Mesenchymal stem cell (in vitro differentiated cells and primary cell): ENCODE results near the gene UBE2E2.

Experiments used
- DNase-seq: peaks from one replicate; pipeline ENCODE4 v3.0.0-alpha.2; 2013
- H2AFZ ChIP-seq: one replicate; pipeline ENCODE4 v1.6.1; 2013; ENCODE audit warnings: low read depth, mild to moderate bottlenecking, control low read depth, inconsistent platforms, low read length, moderate library complexity
- H2AK5ac ChIP-seq: 2 replicates; pipeline ENCODE4 v1.6.1; 2013; ENCODE audit warnings: low read length, moderate library complexity, mild to moderate bottlenecking, inconsistent platforms; ENCODE audit not compliant: severe bottlenecking
- H2BK120ac ChIP-seq: one replicate; pipeline ENCODE4 v1.6.1; 2013; ENCODE audit warnings: low read depth, mild to moderate bottlenecking, inconsistent platforms, low read length, moderate library complexity
- H2BK12ac ChIP-seq, 2 experiments: one replicate each; pipeline ENCODE4 v1.6.1; 2013; ENCODE audit warnings: inconsistent platforms in 2 of 2, low read length in 2 of 2, mild to moderate bottlenecking in 2 of 2, moderate library complexity in 2 of 2, control low read depth in 1 of 2
- H2BK15ac ChIP-seq: one replicate; pipeline ENCODE4 v1.6.1; 2013; ENCODE audit warnings: mild to moderate bottlenecking, low read depth, inconsistent platforms; ENCODE audit not compliant: poor library complexity, severe bottlenecking
- H2BK5ac ChIP-seq: 2 replicates; pipeline ENCODE4 v1.6.1; 2013; ENCODE audit warnings: low read depth, mild to moderate bottlenecking, low read length, control low read depth, inconsistent platforms; ENCODE audit not compliant: poor library complexity, severe bottlenecking
- H3K14ac ChIP-seq, 2 experiments: one replicate each; pipeline ENCODE4 v1.6.1; 2013; ENCODE audit warnings: inconsistent platforms in 2 of 2, low read length in 2 of 2, control low read depth in 1 of 2, mild to moderate bottlenecking in 1 of 2, moderate library complexity in 1 of 2
- H3K18ac ChIP-seq, 2 experiments: one replicate each; pipeline ENCODE4 v1.6.1; 2013; ENCODE audit warnings: inconsistent platforms in 2 of 2, low read length in 2 of 2, control low read depth in 1 of 2, low read depth in 1 of 2, mild to moderate bottlenecking in 1 of 2
- H3K23ac ChIP-seq, 2 experiments: one replicate each; pipeline ENCODE4 v1.6.1; 2013; ENCODE audit warnings: inconsistent platforms in 2 of 2, low read length in 2 of 2, mild to moderate bottlenecking in 2 of 2, moderate library complexity in 2 of 2, control low read depth in 1 of 2
- H3K27ac ChIP-seq: 2 replicates; pipeline ENCODE4 v1.5.1; 2013; ENCODE audit warnings: mild to moderate bottlenecking, moderate library complexity, low read length, control low read depth, inconsistent platforms; ENCODE audit not compliant: poor library complexity, severe bottlenecking
- H3K27me3 ChIP-seq, 2 experiments: 2 replicates each; pipeline versions ENCODE4 v1.6.1 to v1.7.0; 2013; ENCODE audit warnings: low read length in 2 of 2, mild to moderate bottlenecking in 2 of 2, moderate library complexity in 2 of 2, control low read depth in 1 of 2, inconsistent platforms in 1 of 2; ENCODE audit not compliant: control insufficient read depth in 1 of 2, insufficient read depth in 1 of 2
- H3K36me3 ChIP-seq, 2 experiments: 2 replicates each; pipeline versions ENCODE4 v1.6.1 to v1.7.0; 2013; ENCODE audit warnings: low read length in 2 of 2, control low read depth in 1 of 2, inconsistent platforms in 1 of 2, low read depth in 1 of 2, mild to moderate bottlenecking in 1 of 2; ENCODE audit not compliant: insufficient read depth in 2 of 2, control insufficient read depth in 1 of 2
- H3K4ac ChIP-seq, 2 experiments: one replicate each; pipeline ENCODE4 v1.6.1; 2013; ENCODE audit warnings: inconsistent platforms in 2 of 2, low read length in 2 of 2, mild to moderate bottlenecking in 2 of 2, moderate library complexity in 2 of 2, control low read depth in 1 of 2, low read depth in 1 of 2
- H3K4me1 ChIP-seq: 2 replicates; pipeline ENCODE4 v1.6.1; 2013; ENCODE audit warnings: low read depth, low read length, control low read depth; ENCODE audit not compliant: control insufficient read depth, insufficient read depth
- H3K4me2 ChIP-seq: 2 replicates; pipeline ENCODE4 v1.6.1; 2013; ENCODE audit warnings: low read length, mild to moderate bottlenecking, inconsistent platforms; ENCODE audit not compliant: poor library complexity, severe bottlenecking
- H3K4me3 ChIP-seq, 2 experiments: 2 replicates each; pipeline versions ENCODE4 v1.5.1 to v1.7.0; 2013; ENCODE audit warnings: low read length in 2 of 2, mild to moderate bottlenecking in 2 of 2, control low read depth in 1 of 2, low read depth in 1 of 2; ENCODE audit not compliant: insufficient read depth in 1 of 2
- H3K79me1 ChIP-seq: replicated peaks from 2 replicates; pipeline ENCODE4 v1.6.1; 2013; ENCODE audit warnings: mild to moderate bottlenecking, control low read depth, low read length, inconsistent platforms; ENCODE audit not compliant: poor library complexity, severe bottlenecking
- H3K9ac ChIP-seq: 2 replicates; pipeline ENCODE4 v1.7.0; 2013; ENCODE audit warnings: mild to moderate bottlenecking, low read length, moderate library complexity
- H3K9me3 ChIP-seq: 2 replicates; pipeline ENCODE4 v1.7.0; 2013; ENCODE audit warnings: mild to moderate bottlenecking, low read length; ENCODE audit not compliant: control insufficient read depth
- H4K8ac ChIP-seq: one replicate; pipeline ENCODE4 v1.6.1; 2013; ENCODE audit warnings: inconsistent platforms, mild to moderate bottlenecking, low read length, moderate library complexity
- H4K91ac ChIP-seq: one replicate; pipeline ENCODE4 v1.6.1; 2013; ENCODE audit warnings: mild to moderate bottlenecking, low read length, inconsistent platforms
- WGBS: methylation state at CpG from one replicate; pipeline ENCODE4 v1.1.7; 2013; ENCODE audit warnings: mixed read lengths; 5-methylcytosine and 5-hydroxymethylcytosine counted together

Gene UBE2E2

DNA sequence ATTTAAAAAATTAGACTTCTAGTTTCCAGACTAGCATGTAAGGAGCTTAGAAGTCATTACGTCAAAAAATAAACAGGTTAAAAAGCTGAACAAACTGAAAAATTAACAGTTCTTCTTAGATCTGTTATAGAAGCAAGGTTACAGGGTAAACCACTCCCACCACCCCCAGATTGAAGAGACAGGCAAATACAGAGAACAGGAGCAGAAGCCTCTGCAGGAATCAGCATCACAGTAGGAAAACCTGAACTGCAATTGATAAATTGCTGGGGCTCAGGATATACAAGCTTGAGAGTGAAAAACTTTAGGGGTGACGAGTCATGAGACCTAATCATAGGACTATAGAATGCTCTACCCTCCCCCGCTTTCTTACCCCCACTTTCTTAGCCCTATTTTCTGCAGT lies 222.3 kb downstream of the UBE2E2 start:
- H3K9ac ChIP-seq, result no peak overlapping the region
- H3K4me1 ChIP-seq, result no peaks in the 10 kb centered on the region
- no peak overlapping the region for H3K4ac ChIP-seq
- H2BK12ac ChIP-seq, result no peak overlapping the region
- H3K36me3 ChIP-seq, result no peaks in the 10 kb centered on the region
- peaks cover 9% of the 10 kb centered on the region for H3K79me1 ChIP-seq
- H3K9me3 ChIP-seq, result no peaks in the 10 kb centered on the region
- no peak for DNase-seq
- H2AFZ ChIP-seq, result no peak overlapping the region
- no peak overlapping the region for H2BK5ac ChIP-seq
- no peak overlapping the region for H3K4me3 ChIP-seq
- H2AK5ac ChIP-seq, result no peak overlapping the region
- H3K18ac ChIP-seq, result no peak overlapping the region
- H3K27ac ChIP-seq, result no peak overlapping the region
- H2BK15ac ChIP-seq, result no peak overlapping the region
- H3K14ac ChIP-seq, result no peak overlapping the region
- H2BK120ac ChIP-seq, result peak overlapping the region; percentile 19
- no peak overlapping the region for H4K8ac ChIP-seq
- no peak overlapping the region for H4K91ac ChIP-seq
- H3K23ac ChIP-seq, result no peak overlapping the region
- no peaks in the 10 kb centered on the region for H3K27me3 ChIP-seq
- no peak overlapping the region for H3K4me2 ChIP-seq
- WGBS, result 97% methylated on average over 3 of the region's 3 CpGs

DNA sequence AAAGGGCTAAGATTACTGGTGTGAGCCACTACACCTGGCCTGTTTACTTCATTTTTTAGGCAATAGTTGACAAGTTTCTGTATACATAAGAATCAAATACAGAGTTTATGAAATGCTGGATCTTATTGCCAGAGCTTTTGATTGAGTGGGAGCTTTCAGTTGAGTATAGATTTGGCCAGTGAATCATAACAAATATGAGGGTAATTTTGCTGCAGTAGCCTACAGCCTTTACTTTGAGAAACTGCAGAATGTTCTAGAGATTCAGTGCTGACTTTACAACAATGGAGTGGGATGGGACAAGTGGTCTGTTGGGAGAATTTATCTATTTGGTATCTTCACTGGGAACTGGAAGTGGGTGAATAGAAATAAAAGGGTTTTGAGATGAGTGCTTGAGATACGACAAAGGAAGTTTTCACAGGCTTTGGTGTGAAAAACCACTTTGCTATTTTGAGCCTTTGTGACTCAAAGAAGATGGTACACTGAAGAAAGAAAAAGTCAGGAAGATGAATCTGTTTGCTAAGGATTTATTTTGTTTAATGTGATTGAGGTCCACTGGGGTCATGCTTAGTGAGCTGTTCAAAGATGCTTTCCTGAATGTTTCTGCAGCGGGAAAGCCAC lies 227.8 kb downstream of the UBE2E2 start:
- Histone ChIP-seq H2BK120ac (no peak overlapping the region), H3K79me1 (peaks cover 9% of the 10 kb centered on the region), H3K4ac (no peak overlapping the region), H3K9me3 (no peaks in the 10 kb centered on the region), H2BK5ac (no peak overlapping the region), H4K91ac (no peak overlapping the region), H3K4me1 (peaks cover 2% of the 10 kb centered on the region), H3K18ac (no peak overlapping the region), H3K4me2 (no peak overlapping the region), H3K14ac (no peak overlapping the region), H2BK15ac (no peak overlapping the region), H2AFZ (no peak overlapping the region), H3K27ac (no peak overlapping the region), H4K8ac (no peak overlapping the region), H3K4me3 (no peak overlapping the region), H2AK5ac (no peak overlapping the region), H2BK12ac (no peak overlapping the region), H3K23ac (no peak overlapping the region), H3K36me3 (no peaks in the 10 kb centered on the region), H3K27me3 (no peaks in the 10 kb centered on the region), H3K9ac (no peak overlapping the region)
- 40% methylated on average over 2 of the region's 2 CpGs for WGBS
- no peak for DNase-seq

DNA sequence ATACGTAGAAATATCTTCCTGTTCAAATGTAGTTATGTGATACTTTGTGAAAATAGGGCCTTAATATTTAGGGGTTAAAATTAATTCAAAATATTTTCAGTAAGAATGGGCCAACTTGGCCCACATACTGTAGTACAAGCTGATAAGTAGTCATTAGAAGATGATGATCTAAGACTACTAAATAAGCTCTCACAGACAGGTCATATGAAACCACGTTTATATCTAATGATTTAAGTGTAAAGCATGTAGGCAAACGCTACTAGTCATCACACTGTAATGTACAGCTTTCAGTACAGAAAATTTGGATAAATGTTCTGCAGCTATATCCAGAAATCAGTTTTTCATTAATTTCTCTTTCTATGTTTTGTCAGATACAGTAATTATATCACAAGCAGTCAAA lies 228.6 kb downstream of the UBE2E2 start:
- H3K18ac ChIP-seq, result no peak overlapping the region
- no peak overlapping the region for H2BK120ac ChIP-seq
- no peak overlapping the region for H2AK5ac ChIP-seq
- no peak overlapping the region for H3K4me2 ChIP-seq
- H2BK15ac ChIP-seq, result no peak overlapping the region
- H4K91ac ChIP-seq, result no peak overlapping the region
- H3K4me1 ChIP-seq, result peaks cover 2% of the 10 kb centered on the region
- H3K9me3 ChIP-seq, result no peaks in the 10 kb centered on the region
- no CpG with 5 or more reads among the region's 3 CpGs for WGBS
- H3K79me1 ChIP-seq, result peaks cover 14% of the 10 kb centered on the region
- no peak overlapping the region for H3K4ac ChIP-seq
- no peak overlapping the region for H3K23ac ChIP-seq
- H2BK5ac ChIP-seq, result no peak overlapping the region
- H3K9ac ChIP-seq, result no peak overlapping the region
- DNase-seq, result no peak
- no peak overlapping the region for H2AFZ ChIP-seq
- H3K14ac ChIP-seq, result no peak overlapping the region
- H3K27ac ChIP-seq, result no peak overlapping the region
- H3K36me3 ChIP-seq, result no peaks in the 10 kb centered on the region
- no peak overlapping the region for H3K4me3 ChIP-seq
- no peaks in the 10 kb centered on the region for H3K27me3 ChIP-seq
- no peak overlapping the region for H2BK12ac ChIP-seq
- no peak overlapping the region for H4K8ac ChIP-seq

DNA sequence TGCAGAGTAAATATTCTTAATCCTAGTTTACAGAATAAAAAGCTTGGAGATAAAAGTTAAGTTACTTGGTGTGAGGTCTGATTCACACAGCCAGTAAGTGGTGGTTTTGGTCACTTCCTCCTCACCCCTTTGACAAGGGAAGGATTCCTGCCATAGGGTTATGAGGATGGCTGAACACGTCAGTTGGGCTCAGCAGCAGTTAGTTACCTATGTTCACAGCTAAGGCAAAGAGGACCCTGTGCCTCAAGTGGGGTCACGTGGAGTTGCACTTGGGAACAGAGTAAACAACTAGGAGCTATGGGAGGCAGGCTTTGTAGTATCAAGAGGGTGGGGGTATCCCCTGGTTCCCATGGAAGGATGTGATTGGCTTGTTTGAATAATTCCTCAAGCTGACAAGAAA lies 232.2 kb downstream of the UBE2E2 start:
- H3K4me3 ChIP-seq, result no peak overlapping the region
- H2AFZ ChIP-seq, result no peak overlapping the region
- H3K9me3 ChIP-seq, result no peaks in the 10 kb centered on the region
- DNase-seq, result no peak
- H3K4me1 ChIP-seq, result peaks cover 2% of the 10 kb centered on the region
- no peak overlapping the region for H3K9ac ChIP-seq
- no peak overlapping the region for H3K4me2 ChIP-seq
- H3K27me3 ChIP-seq, result no peaks in the 10 kb centered on the region
- H2BK5ac ChIP-seq, result no peak overlapping the region
- H4K8ac ChIP-seq, result no peak overlapping the region
- H2BK15ac ChIP-seq, result no peak overlapping the region
- H3K36me3 ChIP-seq, result no peaks in the 10 kb centered on the region
- H3K27ac ChIP-seq, result no peak overlapping the region
- peaks cover 23% of the 10 kb centered on the region for H3K79me1 ChIP-seq
- H2AK5ac ChIP-seq, result no peak overlapping the region
- no peak overlapping the region for H3K14ac ChIP-seq
- no peak overlapping the region for H2BK120ac ChIP-seq
- no peak overlapping the region for H4K91ac ChIP-seq
- H2BK12ac ChIP-seq, result no peak overlapping the region
- H3K23ac ChIP-seq, result no peak overlapping the region
- 64% methylated on average over 2 of the region's 2 CpGs for WGBS
- no peak overlapping the region for H3K4ac ChIP-seq
- no peak overlapping the region for H3K18ac ChIP-seq
